NCI-H82 treated with DMSO at 0.1 percent for 48 hours (cell line): ENCODE data around the gene STAT5B.

ENCODE experiments used
- DNase-seq: peaks from one replicate; lab custom pipeline; 2025; ENCODE audit not compliant: unreplicated experiment; lab: John Stamatoyannopoulos, UW

Gene STAT5B

GRCh38 chr17:42181851-42182207 is 94.4 kb downstream of the STAT5B start:
- DNase-seq = no peak

- DNase-seq = peak; percentile 70
These were observed 95.0 kb downstream of the STAT5B start, which contains the start of gene KCNH4 for GRCh38 chr17:42180922-42181850. TSS of gene KCNH4 (minus strand) at chr17:42181142. CDS start at chr17:42180945, 197 bp downstream.

GRCh38 chr17:42180411-42180921 is 95.7 kb downstream of the STAT5B start:
- DNase-seq = no peak

- DNase-seq = no peak
These were observed 96.2 kb downstream of the STAT5B start for GRCh38 chr17:42179911-42180410.

GRCh38 chr17:42179335-42179734 is 96.9 kb downstream of the STAT5B start:
- DNase-seq = no peak

- DNase-seq = no peak
These were observed 97.4 kb downstream of the STAT5B start for GRCh38 chr17:42178817-42179216.

- DNase-seq = no peak
These were observed 98.5 kb downstream of the STAT5B start for GRCh38 chr17:42177684-42178083.

GRCh38 chr17:42174126-42174783 is 101.9 kb downstream of the STAT5B start:
- no peak for DNase-seq

- no peak for DNase-seq
These were observed 104.4 kb downstream of the STAT5B start for GRCh38 chr17:42171831-42172230.

- DNase-seq = no peak
These were observed 106.8 kb downstream of the STAT5B start for GRCh38 chr17:42169351-42169750.

- no peak for DNase-seq
These were observed 108.4 kb downstream of the STAT5B start for GRCh38 chr17:42167807-42168206.

GRCh38 chr17:42166196-42166763 is 109.9 kb downstream of the STAT5B start:
- no peak for DNase-seq

GRCh38 chr17:42165751-42166150 is 110.4 kb downstream of the STAT5B start:
- no peak for DNase-seq

- DNase-seq = no peak
These were observed 112.3 kb downstream of the STAT5B start for GRCh38 chr17:42163696-42164407.

- DNase-seq = no peak
These were observed 113.1 kb downstream of the STAT5B start for GRCh38 chr17:42163113-42163512.

- no peak for DNase-seq
These were observed 115.7 kb downstream of the STAT5B start for GRCh38 chr17:42160531-42160910.

GRCh38 chr17:42159796-42160530 is 116.2 kb downstream of the STAT5B start:
- no peak for DNase-seq

GRCh38 chr17:42155614-42156045 is 120.6 kb downstream of the STAT5B start:
- no peak for DNase-seq

GRCh38 chr17:42153919-42154742 is 122.1 kb downstream of the STAT5B start:
- no peak for DNase-seq
